HG02981 (cell line): ENCODE results near the gene TBC1D10B.
A peak's percentile ranks its signal among the peaks of the same experiment; 100 is the strongest.

Experiments
- ATAC-seq: cut with Tn5 transposase; IDR thresholded peaks from one replicate; pipeline ENCODE4 v1.9.1; 2021; ENCODE audit warnings: mild to moderate bottlenecking, moderate library complexity; ENCODE audit not compliant: unreplicated experiment

TBC1D10B gene, protein sequence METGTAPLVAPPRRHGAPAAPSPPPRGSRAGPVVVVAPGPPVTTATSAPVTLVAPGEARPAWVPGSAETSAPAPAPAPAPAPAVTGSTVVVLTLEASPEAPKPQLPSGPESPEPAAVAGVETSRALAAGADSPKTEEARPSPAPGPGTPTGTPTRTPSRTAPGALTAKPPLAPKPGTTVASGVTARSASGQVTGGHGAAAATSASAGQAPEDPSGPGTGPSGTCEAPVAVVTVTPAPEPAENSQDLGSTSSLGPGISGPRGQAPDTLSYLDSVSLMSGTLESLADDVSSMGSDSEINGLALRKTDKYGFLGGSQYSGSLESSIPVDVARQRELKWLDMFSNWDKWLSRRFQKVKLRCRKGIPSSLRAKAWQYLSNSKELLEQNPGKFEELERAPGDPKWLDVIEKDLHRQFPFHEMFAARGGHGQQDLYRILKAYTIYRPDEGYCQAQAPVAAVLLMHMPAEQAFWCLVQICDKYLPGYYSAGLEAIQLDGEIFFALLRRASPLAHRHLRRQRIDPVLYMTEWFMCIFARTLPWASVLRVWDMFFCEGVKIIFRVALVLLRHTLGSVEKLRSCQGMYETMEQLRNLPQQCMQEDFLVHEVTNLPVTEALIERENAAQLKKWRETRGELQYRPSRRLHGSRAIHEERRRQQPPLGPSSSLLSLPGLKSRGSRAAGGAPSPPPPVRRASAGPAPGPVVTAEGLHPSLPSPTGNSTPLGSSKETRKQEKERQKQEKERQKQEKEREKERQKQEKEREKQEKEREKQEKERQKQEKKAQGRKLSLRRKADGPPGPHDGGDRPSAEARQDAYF

DNA sequence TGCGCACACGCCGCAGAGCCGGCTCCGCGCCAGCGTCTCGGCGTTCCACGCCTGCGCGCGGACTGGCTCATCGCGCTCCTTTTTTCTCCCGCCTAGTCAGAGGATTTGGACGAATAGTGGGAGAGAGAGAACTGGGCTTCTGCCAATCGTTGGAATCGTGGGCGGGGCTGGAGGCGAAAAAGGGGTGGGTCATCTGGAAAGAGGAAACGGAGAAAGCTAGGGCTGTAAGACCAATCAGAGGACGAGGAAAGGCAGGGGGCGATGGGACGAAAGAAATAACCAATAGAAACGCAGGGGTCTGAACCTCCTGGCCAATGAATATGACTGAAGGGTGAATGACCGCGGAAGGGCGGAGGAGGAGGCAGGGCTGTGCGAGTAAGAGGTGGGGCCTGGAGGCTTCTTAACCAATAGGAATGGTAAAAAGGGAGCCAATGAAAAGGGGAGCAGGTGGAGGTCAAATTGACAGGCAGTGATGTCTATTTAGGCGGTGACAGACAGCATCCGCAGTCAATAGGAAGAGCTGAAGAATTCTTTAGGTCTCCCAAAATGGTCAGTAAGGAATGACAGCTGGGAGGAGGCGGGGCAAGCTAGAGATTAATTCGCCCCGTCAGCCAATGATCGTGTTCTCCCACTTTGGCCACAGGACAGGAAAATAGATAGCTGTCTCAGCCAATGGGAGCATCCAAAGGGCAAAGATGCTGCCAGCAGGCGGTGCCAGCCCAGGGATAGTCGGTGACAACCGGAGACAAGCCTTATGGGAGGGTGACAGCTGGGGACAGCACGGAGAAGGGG lies at the start of gene TBC1D10B:
Gene TBC1D10B, minus strand, starts transcription at position 39 of the 792 bp plus-strand sequence. CDS start 311 bp downstream, outside the sequence.
- peak; percentile 71 for ATAC-seq

DNA sequence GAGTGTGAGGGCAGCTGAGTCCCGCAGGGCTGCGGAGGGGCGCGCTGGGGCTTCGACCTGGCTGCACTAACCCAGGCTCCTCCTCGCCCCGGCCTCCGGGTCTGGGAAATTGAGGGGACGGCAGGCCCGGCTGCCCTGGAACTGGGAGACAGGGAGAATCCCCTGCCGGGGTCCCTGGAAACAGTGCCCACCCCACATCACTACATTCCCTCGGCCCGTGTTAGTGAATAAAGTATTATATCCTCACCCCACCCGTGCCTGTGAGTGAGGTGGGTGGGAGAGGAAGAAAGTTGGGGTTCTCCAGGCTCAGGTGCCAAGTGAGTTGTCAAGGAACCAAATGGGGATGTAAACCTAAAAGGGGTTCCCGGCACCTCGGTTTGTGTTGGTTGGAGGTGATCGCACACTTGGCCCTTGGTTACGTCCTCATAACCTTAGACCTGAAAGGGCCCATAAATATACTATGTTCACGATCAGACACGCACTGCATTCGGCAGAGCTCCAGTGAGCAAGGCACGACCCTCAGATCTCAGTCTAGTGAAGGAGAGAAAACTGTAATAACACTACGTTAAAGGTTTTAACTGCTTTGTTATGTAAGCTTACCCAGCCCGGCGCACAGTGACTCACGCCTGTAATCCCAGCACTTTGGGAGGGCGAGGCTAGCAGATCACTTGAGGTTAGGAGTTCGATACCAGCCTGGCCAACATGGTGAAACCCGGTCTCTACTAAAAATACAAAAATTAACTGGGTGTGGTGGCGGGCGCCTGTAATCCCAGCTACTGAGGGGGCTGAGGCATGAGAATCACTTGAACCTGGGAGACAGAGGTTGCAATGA lies 48.3 kb upstream of the TBC1D10B start:
- ATAC-seq = no peak

DNA sequence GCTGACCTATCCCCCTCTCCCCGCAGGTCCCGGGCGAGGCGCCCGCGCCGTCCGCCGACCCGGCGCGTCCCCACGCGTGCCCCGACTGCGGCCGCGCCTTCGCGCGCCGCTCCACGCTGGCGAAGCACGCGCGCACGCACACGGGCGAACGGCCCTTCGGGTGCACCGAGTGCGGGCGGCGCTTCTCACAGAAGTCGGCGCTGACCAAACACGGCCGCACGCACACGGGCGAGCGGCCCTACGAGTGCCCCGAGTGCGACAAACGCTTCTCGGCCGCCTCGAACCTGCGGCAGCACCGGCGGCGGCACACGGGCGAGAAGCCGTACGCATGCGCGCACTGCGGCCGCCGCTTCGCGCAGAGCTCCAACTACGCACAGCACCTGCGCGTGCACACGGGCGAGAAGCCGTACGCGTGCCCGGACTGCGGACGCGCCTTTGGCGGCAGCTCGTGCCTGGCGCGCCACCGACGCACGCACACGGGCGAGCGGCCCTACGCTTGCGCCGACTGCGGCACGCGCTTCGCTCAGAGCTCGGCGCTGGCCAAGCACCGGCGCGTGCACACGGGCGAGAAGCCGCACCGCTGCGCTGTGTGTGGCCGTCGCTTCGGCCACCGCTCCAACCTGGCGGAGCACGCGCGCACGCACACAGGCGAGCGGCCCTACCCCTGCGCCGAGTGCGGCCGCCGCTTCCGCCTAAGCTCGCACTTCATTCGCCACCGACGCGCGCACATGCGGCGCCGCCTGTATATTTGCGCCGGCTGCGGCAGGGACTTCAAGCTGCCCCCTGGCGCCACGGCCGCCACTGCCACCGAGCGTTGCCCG lies 47.4 kb upstream of the TBC1D10B start:
- ATAC-seq = peak; percentile 78

DNA sequence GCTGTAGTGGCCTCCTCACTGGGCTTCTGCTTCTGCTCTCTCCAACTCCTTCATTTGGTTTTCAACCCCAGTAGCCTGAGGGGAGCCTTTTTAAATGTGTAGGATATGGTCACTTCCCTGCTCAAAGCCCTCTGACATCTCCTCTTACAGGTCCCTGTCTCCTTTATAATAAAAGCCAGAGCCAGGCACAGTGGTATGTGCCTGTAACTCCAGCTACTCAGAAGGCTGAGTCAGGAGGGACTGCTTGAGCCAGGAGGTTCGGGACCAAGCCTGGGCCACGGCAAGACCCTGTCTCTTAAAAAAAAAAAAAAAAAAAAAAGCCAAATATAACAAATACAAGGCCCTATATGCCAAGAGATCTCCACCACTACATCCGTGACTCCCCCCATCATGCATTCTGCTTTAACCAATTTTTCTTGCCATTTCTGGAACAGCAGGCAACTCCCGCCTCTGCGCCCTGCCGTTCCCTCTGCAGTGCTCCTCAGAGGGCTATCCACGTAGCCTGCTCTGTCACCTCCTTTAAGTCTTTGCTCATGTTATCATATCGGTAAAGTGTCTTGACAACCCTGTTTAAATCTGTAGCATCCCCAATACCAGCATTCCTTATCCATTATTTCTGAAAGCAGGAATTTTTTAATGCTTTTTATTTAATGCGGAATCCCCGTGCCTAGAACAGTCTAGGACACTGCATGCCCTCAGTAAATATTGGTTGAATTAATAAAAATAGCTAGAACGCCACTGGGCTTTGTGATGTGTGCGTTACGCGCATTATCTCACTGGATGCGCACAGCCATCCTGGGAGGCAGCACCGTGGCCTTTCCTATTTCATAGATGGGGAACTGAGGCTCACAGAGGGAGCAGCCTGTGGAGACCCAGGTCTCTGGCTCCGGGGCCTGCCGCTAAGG lies 46.6 kb upstream of the TBC1D10B start:
- no peak for ATAC-seq

DNA sequence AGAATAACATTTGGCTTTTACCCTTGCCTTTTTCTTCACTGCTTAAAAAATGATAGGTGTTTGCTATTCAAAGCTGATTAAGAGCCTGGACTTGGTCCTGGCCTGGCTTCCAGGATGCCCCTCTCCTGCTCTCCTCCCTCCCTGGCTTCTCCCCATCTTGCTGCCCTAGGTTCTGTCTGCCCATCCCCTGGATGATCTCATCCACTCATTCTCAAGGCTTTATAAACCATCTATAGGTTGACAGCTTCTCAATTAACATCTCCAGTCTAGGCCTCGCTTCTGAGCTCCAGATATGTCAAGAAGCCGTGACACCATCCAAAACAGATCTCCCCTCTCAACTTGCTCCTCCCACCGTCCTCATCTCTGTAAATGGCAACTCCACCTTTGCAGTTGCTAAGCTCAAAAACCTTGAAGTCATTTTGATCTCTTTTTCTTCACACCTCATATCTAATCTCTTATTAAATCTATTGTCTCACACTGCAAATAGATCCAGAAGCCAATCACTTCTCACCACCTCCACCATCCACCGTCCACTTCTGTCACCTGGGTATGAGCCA lies 45.8 kb upstream of the TBC1D10B start:
- ATAC-seq = no peak

DNA sequence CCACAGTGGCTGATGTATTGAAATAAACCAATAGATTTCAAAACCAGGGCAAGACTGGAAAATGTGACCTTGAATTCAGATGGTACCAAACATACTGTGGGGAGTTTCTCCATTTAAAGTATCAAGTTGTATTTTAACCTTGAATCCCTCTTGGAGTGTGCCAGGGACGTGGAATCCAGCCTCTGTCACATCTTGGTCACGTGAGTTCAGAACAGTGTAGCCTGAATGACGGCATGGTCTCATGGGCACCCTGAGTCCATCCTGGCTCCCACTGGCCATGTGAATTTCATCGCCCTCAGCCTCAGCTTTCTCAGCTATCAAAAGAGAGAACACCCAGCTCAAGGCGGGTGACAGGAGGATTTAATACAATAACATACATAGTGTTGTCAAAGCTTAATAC lies 43.9 kb upstream of the TBC1D10B start:
- no peak for ATAC-seq

DNA sequence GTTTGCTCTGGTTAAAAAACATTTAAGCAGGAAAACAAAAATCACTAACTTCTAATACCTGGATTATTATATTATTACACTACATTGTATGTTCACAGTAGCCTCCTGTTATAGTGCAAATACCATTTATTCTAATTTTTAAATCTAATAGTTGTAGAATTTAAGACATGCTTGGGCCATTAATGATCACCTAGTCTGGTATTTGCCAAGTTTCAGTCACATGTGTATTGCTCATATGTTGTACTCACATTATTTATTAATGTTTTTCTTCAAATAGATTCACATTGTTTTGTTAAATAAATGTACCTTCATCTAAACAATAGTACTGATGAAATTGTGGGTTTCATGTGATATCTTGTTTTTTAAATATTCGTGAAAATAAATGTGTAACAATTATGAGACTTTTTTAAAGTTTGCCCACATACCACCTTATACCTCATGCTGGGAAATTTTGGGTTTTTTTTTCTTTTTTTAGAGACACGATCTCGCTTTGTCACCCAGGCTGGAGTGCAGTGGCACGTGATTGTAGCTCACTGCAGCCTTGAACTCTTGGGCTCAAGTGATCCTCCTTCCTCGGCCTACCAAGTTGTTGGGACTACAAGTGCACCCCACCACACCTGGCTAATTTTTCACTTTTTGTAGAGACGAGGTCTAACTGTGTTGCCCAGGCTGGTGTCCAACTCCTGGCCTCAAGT lies 43.0 kb upstream of the TBC1D10B start:
- no peak for ATAC-seq

DNA sequence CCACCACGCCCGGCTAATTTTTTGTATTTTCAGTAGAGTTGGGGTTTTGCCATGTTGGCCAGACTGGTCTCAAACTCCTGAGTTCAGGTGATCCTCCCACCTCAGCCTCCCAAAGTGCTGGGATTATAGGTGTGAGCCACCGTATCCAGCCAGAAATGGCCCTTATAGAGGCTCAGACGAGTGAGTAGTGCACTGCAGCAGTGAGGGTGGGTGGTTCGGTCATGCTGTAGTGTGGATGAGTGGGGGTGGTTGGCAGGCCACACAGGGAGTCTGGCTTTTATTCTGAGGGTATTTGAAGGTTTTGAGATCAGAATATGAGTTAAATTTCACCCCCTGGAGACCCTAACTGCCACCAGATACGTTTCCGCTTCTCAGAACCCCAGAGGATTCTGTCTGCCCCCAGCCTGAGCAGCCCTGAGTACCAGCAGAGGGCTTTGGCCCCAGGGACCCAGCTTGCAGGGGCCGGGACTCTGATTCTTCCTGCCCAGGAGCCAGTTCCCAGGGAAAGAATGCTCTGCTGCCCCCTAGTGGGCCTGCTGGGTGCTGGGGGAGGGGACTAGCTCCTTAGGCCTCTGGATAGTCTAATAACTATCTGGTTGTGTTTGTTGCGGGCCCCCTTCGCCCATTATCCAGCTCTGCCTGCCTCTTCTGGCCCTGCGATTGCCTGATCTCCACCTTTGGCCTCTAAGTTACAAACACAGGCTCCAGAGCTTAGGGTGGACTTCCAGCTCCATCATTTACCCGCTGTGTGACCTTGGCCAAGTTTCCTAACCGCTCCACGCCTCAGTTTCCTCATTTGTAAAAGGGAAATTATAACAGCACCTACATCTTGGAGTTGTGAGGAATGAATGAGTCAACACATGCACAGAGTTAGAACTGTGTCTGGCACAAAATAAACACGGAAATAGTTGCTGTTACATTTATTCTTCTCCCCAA lies 39.1 kb upstream of the TBC1D10B start:
- peak; percentile 34 for ATAC-seq

DNA sequence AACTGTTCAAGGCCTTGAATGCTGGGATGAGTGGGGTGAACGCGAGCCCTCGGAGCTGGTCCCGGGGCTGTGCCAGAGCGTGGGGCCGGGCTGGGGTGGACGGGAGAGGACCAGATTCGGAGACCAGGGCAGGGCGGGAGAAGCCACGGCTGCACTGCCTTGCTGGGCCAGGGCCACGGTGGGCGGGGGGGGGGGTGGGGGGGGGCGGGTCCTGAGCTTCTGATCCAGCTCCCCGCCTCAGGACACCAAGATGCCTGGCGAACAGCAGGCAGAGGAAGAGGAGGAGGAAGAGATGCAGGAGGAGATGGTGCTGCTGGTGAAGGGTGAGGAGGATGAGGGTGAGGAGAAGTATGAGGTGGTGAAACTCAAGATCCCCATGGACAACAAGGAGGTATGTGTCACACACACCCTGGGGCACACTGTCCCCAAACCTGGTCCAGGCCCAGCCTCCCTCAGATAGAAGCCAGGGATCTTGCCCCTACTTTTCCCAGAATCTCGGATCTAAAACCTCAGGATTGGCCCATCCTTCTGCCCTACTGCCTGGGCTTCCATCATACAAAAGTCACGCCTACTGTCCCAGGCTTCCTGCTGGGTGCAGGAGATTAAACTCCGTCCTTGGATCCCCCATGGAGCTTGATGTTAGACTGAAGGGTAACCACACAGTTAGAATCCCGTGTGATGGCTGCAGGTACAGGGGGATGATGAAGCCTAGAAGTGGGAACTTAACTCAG lies 37.7 kb upstream of the TBC1D10B start:
- ATAC-seq = no peak

DNA sequence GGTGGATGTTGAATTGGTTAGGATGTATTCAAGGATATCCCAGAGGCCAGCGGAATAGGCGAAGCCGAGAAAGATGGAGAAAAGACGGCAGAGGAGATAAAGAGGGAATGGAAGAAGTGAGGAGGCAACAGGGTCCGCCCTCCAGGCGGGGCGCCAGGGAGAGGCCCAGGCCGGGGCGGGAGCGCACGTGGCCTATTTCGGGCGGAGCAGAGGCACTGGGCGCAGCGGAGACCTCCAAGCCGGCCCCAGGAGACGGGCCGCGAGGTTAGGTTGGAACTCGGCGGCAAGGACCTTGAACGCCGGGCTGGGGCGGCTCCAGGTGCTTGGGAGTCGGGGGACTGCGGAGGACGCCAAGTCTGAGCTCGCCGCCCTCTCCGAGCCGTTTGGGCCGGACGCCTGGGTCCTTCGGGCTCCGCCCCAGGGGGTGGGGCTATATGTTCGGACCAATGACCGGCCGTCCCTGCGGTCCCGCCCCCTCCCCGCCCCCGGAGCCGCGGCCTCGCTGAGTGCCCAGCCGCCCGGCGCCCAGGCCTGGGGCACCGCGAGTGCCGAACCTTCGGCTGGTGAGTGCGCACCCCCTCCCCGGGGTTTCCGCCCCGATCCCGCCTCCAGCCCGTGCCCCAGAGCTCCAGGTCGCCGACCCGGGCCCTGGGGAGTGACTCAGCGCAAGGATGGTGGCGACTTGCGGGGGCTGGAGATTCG lies 37.0 kb upstream of the TBC1D10B start, which contains the start of gene ZNF771:
Gene ZNF771, plus strand, starts transcription at position 505 of the 702 bp plus-strand sequence. CDS start 448 bp downstream, outside the sequence.
- ATAC-seq = peak; percentile 58

DNA sequence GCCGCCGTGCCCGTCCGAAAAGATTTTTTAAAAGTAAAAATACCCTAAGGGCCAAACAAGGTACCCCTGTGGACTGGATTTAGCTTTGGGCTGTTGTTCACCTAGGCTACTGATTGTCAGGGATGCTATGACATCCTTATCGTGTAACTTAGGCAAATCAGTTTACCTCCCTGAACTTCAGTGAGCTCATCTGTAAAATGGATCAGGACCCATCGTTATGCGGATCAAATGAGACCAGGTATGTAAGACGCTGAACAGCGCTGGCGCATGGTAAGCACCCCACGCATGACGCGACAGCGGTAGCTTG lies 36.5 kb upstream of the TBC1D10B start:
- ATAC-seq = peak; percentile 14

DNA sequence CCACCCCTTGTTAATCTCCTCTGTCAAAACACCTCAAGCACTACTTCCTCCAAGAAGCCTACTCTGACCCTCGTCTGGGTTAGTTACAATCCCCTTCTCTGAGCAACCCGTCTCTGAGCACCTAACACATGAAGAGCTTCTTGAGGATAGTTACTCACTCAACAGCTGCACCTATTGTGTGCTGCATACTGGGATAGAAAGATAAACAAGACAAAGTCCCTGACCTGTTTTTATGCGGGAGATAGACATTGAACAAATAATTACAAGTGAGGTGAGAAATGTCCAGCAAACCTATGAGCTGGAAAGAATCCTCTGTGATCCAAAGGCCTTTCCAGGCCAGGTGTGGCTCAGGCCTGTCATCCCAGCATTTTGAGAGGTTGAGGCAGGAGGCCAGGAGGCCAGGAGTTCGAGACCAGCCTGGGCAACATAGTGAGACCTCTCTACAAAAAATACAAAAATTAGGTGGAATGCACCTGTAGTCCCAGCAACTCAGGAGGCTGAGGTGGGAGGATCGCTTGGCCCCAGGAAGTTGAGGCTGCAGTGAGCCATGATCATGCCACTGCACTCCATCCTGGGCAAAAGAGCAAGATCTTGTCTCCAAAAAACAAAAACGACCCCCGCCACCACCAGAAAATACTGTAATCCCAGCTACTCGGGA lies 31.6 kb upstream of the TBC1D10B start:
- ATAC-seq = no peak

DNA sequence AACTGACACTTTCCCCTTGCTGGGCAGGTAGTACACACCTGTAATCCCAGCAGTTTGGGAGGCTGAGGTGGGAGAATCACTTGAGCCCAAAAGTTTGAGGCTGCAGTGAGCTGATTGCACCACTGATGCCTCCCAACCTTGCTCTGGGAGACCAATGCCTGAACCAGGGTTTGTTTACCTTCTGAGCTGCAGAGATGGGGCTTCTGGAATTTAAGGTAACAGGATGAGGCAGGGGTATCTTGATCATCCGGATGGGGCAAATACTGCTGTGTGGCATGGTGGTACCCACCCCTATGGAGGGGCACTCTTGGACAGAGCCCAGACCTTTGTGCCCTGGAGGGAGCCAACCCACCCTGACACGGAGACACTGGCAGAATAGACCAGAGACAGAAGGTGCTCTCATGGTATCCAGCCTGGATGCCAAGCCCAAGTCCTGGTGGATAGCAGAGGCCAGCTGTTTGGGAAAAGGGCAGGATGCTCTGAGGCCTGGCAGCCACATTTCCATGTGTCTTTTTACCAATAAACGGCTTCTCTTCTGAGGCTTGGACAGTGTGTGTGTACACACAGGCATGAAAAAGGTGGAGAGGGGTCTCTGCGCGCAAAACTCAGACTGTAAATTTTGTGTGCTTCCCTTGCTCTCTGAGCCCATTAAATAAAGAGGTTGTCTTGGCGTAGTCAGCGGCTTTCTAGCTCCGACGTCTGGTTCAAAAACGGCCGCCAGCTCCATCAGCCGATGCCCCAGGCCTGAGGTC lies 29.3 kb upstream of the TBC1D10B start:
- no peak for ATAC-seq
